AG09319 (cell line): ENCODE data around the gene CNTNAP2.

Source experiments
- DNase-seq: peaks from one replicate; pipeline ENCODE4 v3.0.0-alpha.2; 2010; ENCODE audit warnings: low read depth; ENCODE audit errors: extremely low read depth
- TF ChIP-seq, protein P1 (sequence below): IDR thresholded peaks from 2 replicates; pipeline ENCODE4 v1.5.1; 2011; ENCODE audit warnings: low read depth, mild to moderate bottlenecking, inconsistent platforms, low read length, moderate library complexity

The CNTNAP2 gene

DNA sequence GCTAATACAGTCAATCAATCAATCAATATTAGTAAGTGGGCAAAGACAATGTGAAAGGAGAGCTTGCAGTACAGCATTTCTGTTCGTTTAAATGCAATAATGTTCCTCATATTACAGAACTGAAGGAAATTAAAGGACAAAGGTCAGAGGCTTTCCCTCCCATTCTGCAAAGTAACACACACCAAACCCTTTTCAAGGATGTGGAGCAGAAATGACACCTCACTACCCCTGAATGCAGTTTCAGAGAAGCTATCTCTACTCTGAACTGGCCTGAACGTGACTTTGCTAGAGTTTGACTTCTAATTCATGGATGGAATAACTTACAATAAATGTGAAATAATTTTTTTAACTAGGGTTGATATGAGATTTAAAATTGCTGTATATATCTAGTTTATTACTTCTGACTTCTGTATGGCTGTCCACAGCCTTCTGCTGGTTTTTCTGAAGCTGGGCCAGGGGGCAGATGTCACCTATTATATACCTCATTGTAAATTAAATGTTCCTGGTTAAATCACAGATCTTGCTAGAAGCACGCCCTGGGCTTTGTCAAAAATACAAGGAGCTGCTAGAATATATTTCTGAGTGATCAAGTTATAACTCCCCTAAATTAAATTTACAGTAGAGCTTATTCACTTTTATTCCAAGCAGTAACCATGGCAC lies 2317.1 kb downstream of the CNTNAP2 start:
- DNase-seq: no peak
- TF ChIP-seq, protein P1, sequence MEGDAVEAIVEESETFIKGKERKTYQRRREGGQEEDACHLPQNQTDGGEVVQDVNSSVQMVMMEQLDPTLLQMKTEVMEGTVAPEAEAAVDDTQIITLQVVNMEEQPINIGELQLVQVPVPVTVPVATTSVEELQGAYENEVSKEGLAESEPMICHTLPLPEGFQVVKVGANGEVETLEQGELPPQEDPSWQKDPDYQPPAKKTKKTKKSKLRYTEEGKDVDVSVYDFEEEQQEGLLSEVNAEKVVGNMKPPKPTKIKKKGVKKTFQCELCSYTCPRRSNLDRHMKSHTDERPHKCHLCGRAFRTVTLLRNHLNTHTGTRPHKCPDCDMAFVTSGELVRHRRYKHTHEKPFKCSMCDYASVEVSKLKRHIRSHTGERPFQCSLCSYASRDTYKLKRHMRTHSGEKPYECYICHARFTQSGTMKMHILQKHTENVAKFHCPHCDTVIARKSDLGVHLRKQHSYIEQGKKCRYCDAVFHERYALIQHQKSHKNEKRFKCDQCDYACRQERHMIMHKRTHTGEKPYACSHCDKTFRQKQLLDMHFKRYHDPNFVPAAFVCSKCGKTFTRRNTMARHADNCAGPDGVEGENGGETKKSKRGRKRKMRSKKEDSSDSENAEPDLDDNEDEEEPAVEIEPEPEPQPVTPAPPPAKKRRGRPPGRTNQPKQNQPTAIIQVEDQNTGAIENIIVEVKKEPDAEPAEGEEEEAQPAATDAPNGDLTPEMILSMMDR: no peak

DNA sequence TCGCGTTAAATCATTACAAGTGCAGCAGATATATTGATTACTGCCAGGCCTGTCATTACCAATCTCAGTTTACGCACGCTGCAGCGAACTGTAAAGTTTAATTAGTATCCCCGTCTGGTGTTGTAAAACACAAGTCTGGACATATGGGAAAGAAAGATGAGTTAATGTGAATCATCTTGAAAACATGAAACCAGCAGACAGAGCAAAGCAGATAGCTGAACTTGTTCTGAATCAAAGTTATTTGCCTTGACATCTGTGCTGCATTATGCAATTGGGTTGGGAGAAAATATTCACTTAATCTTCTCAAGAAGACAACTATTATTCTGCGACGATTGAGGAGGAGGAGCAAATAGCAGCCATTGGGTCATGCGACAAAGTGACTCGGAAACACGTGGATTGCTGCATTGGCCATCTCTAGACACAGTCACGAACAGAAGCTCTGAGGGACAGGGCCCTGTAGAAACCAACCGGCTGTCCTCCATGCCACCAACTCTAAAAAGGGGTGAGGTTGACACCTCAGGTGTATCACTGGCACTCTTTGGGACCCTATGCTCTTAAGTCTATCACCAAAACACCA lies 2317.7 kb downstream of the CNTNAP2 start:
- no peak for DNase-seq
- TF ChIP-seq, protein P1: no peak

DNA sequence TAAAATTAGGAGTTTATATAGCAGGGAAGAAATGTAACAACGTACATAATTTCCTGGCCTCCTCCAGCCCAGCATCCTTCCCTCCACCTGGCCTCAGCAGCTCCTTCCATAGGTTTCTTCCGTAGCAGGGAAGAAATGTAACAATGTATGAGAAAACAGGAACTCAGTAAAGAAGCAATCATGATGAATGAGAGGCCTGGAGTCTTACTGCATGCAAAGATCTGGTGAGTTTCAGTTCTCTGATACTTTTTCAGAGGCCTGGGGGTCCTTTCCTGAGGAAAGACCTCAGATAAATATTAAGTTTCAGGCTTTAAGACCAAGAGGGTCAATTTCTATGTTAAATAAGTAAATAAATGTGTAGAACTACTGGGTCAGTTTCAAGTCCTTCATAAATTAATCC lies 2318.3 kb downstream of the CNTNAP2 start:
- TF ChIP-seq, protein P1: no peak
- DNase-seq: no peak

DNA sequence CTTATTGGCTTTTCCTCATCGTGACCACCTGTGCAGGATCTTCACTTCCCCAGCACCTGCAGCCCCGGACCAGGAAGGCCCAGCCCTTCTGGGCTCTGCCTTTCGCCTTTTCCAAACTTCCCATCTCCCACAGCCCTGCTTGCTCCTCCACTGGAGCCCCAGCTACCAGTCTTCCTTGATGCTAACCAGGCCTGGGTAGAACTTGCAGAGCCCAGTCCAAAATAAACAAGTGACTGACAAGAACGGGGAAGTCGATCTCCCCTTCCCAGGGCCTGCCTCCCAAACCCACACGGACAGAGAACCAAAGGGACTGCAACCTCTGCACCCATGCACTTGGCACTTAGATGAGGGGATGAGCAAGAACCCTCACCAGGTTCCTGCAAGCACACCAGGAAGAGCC lies 2319.1 kb downstream of the CNTNAP2 start:
- no peak for DNase-seq
- TF ChIP-seq, protein P1: no peak

DNA sequence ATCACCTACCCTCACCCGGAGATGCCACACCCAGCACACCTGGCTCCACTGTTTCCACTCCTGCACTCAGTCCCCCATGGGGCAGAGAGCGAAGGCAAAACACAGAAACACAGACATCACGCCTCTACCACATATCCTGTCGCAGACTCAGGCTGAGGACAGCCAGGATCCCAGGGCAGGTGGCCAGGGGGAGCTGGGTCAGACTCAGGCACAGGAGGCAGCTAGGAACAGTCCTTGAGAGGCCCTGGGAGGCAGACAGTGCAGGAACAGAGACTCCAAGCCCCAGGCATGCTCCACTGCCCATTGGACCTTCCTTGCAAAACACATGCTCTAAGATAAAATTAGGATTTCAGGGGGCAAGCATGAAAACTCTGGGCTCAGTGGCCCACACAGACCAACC lies 2319.5 kb downstream of the CNTNAP2 start:
- TF ChIP-seq, protein P1: no peak
- DNase-seq: no peak

DNA sequence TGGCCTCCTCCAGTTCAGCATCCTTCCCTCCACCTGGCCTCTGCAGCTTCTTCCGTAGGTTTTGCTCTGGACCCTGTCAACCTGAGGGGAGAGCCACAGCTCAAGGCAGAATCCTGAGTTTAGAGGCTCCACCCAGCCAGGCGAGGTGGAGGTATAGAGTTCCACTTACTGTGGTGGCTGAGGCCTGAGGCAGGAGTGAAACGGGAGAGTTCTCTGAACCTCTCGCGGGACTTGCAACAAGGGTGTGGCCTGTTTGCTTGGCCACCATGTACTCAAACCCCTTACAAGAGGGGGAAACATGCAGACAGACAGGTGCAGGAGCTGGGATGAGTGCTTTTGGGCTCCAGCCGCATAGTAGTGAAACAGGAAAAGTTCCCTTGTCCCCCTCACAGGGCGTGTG lies 2320.0 kb downstream of the CNTNAP2 start:
- TF ChIP-seq, protein P1: no peak
- no peak for DNase-seq

DNA sequence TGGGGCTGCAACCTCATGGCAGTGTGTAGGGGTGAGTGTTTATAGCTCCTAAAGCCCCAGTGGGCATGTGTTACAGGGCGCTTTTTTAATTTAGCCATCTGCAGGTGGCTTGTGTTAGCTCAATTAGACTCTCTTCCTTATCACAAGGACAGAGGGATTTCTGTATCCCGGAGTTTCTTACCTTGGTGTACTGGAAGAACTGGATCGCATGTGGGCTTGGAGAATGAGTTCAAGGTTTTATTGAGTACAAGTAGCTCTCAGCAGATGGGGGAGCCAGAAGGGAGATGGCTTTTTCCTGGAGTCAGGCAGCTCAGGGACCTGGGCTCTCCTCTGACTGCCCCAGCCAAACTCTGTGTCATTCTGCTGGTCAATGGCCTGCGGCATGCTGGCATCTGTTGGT lies 2320.4 kb downstream of the CNTNAP2 start:
- TF ChIP-seq, protein P1: no peak
- DNase-seq: no peak
